ENCODE results near the gene UFC1. TPM values are rescaled to one million over a fixed set of nuclear protein-coding genes. Genes with fewer than 3 reads are reported as not detected.
A peak's percentile ranks its signal among the peaks of the same experiment; 100 is the strongest.

The UFC1 gene
- total and polyA plus RNA-seq, 2 of the 13 experiments (the other 11 are each of a cell fraction or from before 2014, with no cell fraction given) = 72.8 to 85.2 TPM

- TF ChIP-seq CHD2 (IDR thresholded peaks at IDR 0.05; ENCODE audit: low read depth, low read length) = no peak
- TF ChIP-seq ELK4 (CRISPR knock-in tag; IDR thresholded peaks at IDR 0.05; ENCODE audit: borderline replicate concordance) = no peak
- TF ChIP-seq ZNF644 (CRISPR knock-in tag; IDR thresholded peaks at IDR 0.05; ENCODE audit: low read depth) = no peak
- no peak for TF ChIP-seq REL (CRISPR knock-in tag; conservative IDR thresholded peaks at IDR 0.05)
- TF ChIP-seq THAP9 (CRISPR knock-in tag; IDR thresholded peaks at IDR 0.05; ENCODE audit: borderline replicate concordance) = peak; percentile 100
- no peak for TF ChIP-seq SNAI1 (CRISPR knock-in tag; IDR thresholded peaks at IDR 0.05; ENCODE audit: borderline replicate concordance)
- peak; percentile 84 for TF ChIP-seq TAF15 (IDR thresholded peaks at IDR 0.05; ENCODE audit: low read depth, low read length, poor library complexity, severe bottlenecking)
- TF ChIP-seq KAT7 (CRISPR knock-in tag; IDR thresholded peaks at IDR 0.05; ENCODE audit: borderline replicate concordance) = no peak
- no peak for TF ChIP-seq FOXO1 (CRISPR knock-in tag; IDR thresholded peaks at IDR 0.05)
- no peak for TF ChIP-seq ZFYVE20 (CRISPR knock-in tag; IDR thresholded peaks at IDR 0.05; ENCODE audit: borderline replicate concordance, low read depth)
- TF ChIP-seq KDM1A (CRISPR knock-in tag; IDR thresholded peaks at IDR 0.05) = no peak
- 0 out of 2 replicates have a peak, but pooled peaks have one; percentile 43 for TF ChIP-seq ZNF546 (CRISPR knock-in tag; conservative IDR thresholded peaks at IDR 0.05)
- no peak for TF ChIP-seq MTERF4 (CRISPR knock-in tag; IDR thresholded peaks at IDR 0.05)
- no peak for TF ChIP-seq ZNF17 (CRISPR knock-in tag; IDR thresholded peaks at IDR 0.05)
- no peak for TF ChIP-seq MAF1 (CRISPR knock-in tag; IDR thresholded peaks at IDR 0.05; ENCODE audit: borderline replicate concordance)
- TF ChIP-seq ZNF616 (CRISPR knock-in tag; IDR thresholded peaks at IDR 0.05; ENCODE audit: low read depth) = no peak
- TF ChIP-seq ZNF710 (CRISPR knock-in tag; IDR thresholded peaks at IDR 0.05; ENCODE audit: borderline replicate concordance) = no peak; the same call in 1 of the 2 replicates
Observed at GRCh38 chr1:161159087-161159912, 5.5 kb downstream of the UFC1 start, which contains the start of gene USP21 (continued).

All from HepG2 (cell line).